Skin of body (tissue), 2 donors: ENCODE measurements around the gene C9orf85. TPM values are rescaled to one million over a fixed set of nuclear protein-coding genes. Genes with fewer than 3 reads are reported as not detected.
"Not testable (repeated sequence)": the region's sequence is repeated elsewhere in the genome, so short reads cannot be mapped to it uniquely, and the experiment has no call there.

ENCODE experiments used
- DNase-seq: peaks from one replicate; lab custom pipeline; 2025; lab: John Stamatoyannopoulos, UW
- total RNA-seq: library from RNA; depleted of rRNA; stranded (reverse); fragments of >200 nt; gene quantifications from one replicate; pipeline ENCODE4 v1.2.3, GENCODE V29; 2014

Gene C9orf85
- total RNA-seq, result 16.1 TPM

GRCh38 chr9:71911061-71911907 lies at the start of gene C9orf85, which contains the start of gene ABHD17B:
C9orf85 (plus strand) TSS chr9:71911639; CDS start chr9:71911735, 96 bp downstream.
ABHD17B (minus strand) TSS chr9:71911193; CDS start chr9:71875080, 36,113 bp downstream.
- peak; percentile 100 for DNase-seq

GRCh38 chr9:71863631-71864030 lies 47.8 kb upstream of the C9orf85 start:
- no peak for DNase-seq

GRCh38 chr9:71875345-71875744 lies 36.1 kb upstream of the C9orf85 start:
- no peak for DNase-seq

GRCh38 chr9:71876106-71876505 lies 35.3 kb upstream of the C9orf85 start:
- no peak for DNase-seq

GRCh38 chr9:71876829-71877228 lies 34.6 kb upstream of the C9orf85 start:
- DNase-seq, result no peak

- no peak for DNase-seq
Observed at GRCh38 chr9:71878327-71879274, 32.8 kb upstream of the C9orf85 start.

- DNase-seq, result no peak
Observed at GRCh38 chr9:71879644-71880174, 31.7 kb upstream of the C9orf85 start.

- no peak for DNase-seq
Observed at GRCh38 chr9:71884005-71884404, 27.4 kb upstream of the C9orf85 start.

GRCh38 chr9:71885467-71885866 lies 26.0 kb upstream of the C9orf85 start:
- no peak for DNase-seq

- no peak for DNase-seq
Observed at GRCh38 chr9:71886015-71886414, 25.4 kb upstream of the C9orf85 start.

GRCh38 chr9:71886541-71886940 lies 24.9 kb upstream of the C9orf85 start:
- no peak for DNase-seq

GRCh38 chr9:71887362-71887761 lies 24.1 kb upstream of the C9orf85 start:
- DNase-seq, result no peak

GRCh38 chr9:71890042-71890679 lies 21.3 kb upstream of the C9orf85 start:
- no peak for DNase-seq

GRCh38 chr9:71891557-71892189 lies 19.8 kb upstream of the C9orf85 start:
- no peak for DNase-seq

- DNase-seq, result no peak
Observed at GRCh38 chr9:71895117-71895516, 16.3 kb upstream of the C9orf85 start.

GRCh38 chr9:71895955-71896354 lies 15.5 kb upstream of the C9orf85 start:
- DNase-seq, result no peak

- no peak for DNase-seq
Observed at GRCh38 chr9:71896761-71897160, 14.7 kb upstream of the C9orf85 start.

GRCh38 chr9:71897577-71897976 lies 13.9 kb upstream of the C9orf85 start:
- DNase-seq, result no peak

GRCh38 chr9:71898756-71899155 lies 12.7 kb upstream of the C9orf85 start:
- DNase-seq, result not testable (repeated sequence)

GRCh38 chr9:71901695-71902597 lies 9.5 kb upstream of the C9orf85 start:
- DNase-seq, result no peak
